Measurements from ENCODE around the gene CACNA2D3.

- no peak for TF ChIP-seq CTCF (IDR thresholded peaks at IDR 0.05; ENCODE audit: low read depth, low read length, missing input control)
- TF ChIP-seq EGR1 (IDR thresholded peaks at IDR 0.05; ENCODE audit: low read depth in 2 of 2) = no peak
- no peak for TF ChIP-seq JUND (IDR thresholded peaks at IDR 0.05)
- TF ChIP-seq SP1 (IDR thresholded peaks at IDR 0.05) = no peak
- no peak for TF ChIP-seq TAF1 (conservative IDR thresholded peaks at IDR 0.05)
- TF ChIP-seq YY1 (IDR thresholded peaks at IDR 0.05) = no peak
- no peak for TF ChIP-seq REST (IDR thresholded peaks at IDR 0.05)
- TF ChIP-seq ZBTB33 (IDR thresholded peaks at IDR 0.05) = no peak
- no peak for TF ChIP-seq RAD21 (IDR thresholded peaks at IDR 0.05)
- no peak for TF ChIP-seq RXRA (IDR thresholded peaks at IDR 0.05)
- no peak for TF ChIP-seq MAX (IDR thresholded peaks at IDR 0.05)
- no peak for TF ChIP-seq FOXA2 (IDR thresholded peaks at IDR 0.05)
These were observed 863.9 kb downstream of the CACNA2D3 start for GRCh38 chr3:54986294-54986693.
